ENCODE results near the gene ARID2.
A peak's percentile ranks its signal among the peaks of the same experiment; 100 is the strongest.

Gene ARID2

DNA sequence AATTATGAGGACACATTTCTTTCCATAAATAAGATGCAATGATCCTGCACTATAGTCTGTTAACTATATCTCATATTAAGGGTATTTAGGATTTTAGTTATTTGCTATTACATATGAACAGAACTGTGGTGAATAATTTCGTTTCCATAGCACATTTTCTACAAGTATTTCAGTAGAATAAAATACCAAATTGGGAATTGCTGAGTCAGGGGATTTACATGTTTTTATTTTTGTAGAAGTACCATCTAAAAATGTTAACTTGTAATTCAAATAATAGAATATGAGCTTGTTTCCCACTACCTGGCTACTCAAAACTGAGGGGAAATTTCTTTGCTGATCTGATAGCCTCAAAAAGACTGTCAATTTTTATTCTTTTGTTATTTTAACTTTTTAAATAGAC lies 136.8 kb downstream of the ARID2 start:
- TF ChIP-seq, protein P1, sequence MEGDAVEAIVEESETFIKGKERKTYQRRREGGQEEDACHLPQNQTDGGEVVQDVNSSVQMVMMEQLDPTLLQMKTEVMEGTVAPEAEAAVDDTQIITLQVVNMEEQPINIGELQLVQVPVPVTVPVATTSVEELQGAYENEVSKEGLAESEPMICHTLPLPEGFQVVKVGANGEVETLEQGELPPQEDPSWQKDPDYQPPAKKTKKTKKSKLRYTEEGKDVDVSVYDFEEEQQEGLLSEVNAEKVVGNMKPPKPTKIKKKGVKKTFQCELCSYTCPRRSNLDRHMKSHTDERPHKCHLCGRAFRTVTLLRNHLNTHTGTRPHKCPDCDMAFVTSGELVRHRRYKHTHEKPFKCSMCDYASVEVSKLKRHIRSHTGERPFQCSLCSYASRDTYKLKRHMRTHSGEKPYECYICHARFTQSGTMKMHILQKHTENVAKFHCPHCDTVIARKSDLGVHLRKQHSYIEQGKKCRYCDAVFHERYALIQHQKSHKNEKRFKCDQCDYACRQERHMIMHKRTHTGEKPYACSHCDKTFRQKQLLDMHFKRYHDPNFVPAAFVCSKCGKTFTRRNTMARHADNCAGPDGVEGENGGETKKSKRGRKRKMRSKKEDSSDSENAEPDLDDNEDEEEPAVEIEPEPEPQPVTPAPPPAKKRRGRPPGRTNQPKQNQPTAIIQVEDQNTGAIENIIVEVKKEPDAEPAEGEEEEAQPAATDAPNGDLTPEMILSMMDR (IDR thresholded peaks at IDR 0.05; ENCODE audit: low read depth, low read length) = no peak
- H3K4me3 ChIP-seq (replicated peaks in 1 of 2; ENCODE audit: low read depth in 2 of 2, low read length in 2 of 2) = no peak overlapping the region
- no peak for DNase-seq (ENCODE audit: low read depth in 2 of 2)

DNA sequence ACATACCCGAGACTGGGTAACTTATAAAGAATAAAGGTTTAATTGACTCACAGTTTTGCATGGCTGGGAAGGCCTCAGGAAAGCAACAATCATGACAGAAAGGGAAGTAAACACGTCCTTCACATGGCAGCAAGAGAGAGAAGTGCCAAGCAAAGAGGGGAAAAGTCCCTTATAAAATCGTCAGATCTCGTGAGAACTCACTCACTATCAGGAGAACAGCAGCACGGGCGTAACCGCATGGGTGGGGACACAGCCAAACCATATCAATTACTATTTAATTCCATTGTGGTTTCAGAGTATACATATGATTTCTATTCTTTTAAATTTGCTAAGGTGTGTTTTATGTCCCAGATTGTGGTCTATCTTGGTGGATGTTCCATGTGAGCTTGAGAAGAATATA lies 142.9 kb downstream of the ARID2 start:
- no peak for DNase-seq (ENCODE audit: low read depth in 2 of 2)
- TF ChIP-seq, protein P1 (IDR thresholded peaks at IDR 0.05; ENCODE audit: low read depth, low read length) = no peak

DNA sequence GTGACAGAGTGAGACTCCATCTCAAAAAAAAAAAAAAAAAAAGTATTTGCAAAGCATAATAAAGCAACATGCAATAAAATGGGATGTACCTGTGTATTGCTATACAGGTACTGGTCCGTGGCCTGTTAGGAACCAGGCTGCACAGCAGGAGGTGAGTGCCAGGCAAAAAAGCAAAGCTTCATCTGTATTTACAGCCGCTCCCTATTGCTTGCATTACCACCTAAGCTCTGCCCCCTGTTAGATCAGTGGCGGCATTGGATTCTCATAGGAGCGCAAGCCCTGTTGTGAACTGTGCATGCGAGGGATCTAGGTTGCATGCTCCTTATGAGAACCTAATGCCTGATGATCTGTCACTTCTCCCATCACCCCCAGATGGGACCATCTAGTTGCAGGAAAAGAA lies 147.6 kb downstream of the ARID2 start:
- no peak for DNase-seq (ENCODE audit: low read depth in 2 of 2)
- H3K4me3 ChIP-seq (replicated peaks in 1 of 2; ENCODE audit: low read depth in 2 of 2, low read length in 2 of 2) = no peak overlapping the region
- TF ChIP-seq, protein P1 (IDR thresholded peaks at IDR 0.05; ENCODE audit: low read depth, low read length) = no peak

More for the DNA sequence above, 142.9 kb downstream of the ARID2 start:
- no peak overlapping the region for H3K4me3 ChIP-seq (replicated peaks in 1 of 2; ENCODE audit: low read depth in 2 of 2, low read length in 2 of 2)

DNA sequence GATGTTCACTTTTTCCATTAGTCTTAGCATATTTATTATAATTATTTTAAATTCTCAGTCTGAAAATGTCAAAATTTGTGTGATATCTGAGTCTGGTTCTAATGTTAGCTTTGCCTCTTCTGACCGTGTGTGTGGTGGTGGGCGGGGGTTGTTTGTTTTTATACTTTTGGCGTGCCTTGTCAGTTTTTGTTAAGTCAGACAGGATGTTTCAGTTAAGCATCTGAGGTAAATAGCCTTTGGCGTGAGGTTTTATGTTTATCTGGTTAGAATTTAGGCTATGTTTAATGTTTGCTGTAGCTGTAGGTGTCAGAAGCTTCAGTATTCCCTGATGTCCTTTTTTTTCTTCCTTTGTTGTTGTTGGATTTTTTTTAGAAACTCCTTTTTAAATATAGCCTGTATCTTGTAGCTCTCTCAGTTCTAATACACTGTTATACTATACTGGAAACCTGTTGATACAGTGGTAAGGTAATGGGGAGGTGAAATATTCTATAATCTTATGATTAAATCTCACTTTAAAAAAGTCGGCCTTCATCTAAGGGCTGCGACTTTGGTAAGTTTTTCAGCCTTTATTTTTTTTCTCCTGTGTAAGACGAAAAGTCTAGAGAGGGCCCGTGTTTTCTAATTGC lies 149.2 kb downstream of the ARID2 start:
- TF ChIP-seq, protein P1 (IDR thresholded peaks at IDR 0.05; ENCODE audit: low read depth, low read length) = no peak
- peak; percentile 14 to 38 for DNase-seq (ENCODE audit: low read depth in 2 of 2)
- no peak overlapping the region for H3K4me3 ChIP-seq (replicated peaks in 1 of 2; ENCODE audit: low read depth in 2 of 2, low read length in 2 of 2)

DNA sequence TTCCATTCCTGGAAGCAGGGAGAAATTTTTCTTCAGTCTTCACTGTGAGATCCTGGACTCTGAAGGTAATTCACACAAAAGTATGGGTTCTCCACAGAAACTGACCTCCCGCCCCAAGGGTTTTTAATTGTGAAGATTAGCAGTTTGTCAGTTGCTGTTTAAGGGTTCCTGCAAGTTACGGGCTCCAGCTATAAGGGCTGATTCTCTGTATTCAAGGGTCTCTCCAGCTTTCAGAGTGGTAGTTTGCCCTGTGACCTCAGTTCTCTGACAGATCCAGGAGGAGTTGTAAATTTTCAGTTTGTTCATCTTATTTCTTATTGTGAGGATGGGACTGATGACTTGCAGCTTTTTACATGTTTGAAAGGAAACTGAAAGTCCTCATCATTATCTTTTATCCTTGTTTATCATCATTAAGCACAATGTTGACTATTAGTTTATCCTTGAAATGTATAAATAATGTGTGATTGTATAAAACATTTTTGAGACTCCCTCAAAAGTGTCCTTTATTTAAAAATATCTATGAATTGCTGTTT lies 149.9 kb downstream of the ARID2 start:
- no peak overlapping the region for H3K4me3 ChIP-seq (replicated peaks in 1 of 2; ENCODE audit: low read depth in 2 of 2, low read length in 2 of 2)
- peak in 1 of 2 donors; percentile 3 for DNase-seq (ENCODE audit: low read depth in 2 of 2)
- TF ChIP-seq, protein P1 (IDR thresholded peaks at IDR 0.05; ENCODE audit: low read depth, low read length) = no peak

DNA sequence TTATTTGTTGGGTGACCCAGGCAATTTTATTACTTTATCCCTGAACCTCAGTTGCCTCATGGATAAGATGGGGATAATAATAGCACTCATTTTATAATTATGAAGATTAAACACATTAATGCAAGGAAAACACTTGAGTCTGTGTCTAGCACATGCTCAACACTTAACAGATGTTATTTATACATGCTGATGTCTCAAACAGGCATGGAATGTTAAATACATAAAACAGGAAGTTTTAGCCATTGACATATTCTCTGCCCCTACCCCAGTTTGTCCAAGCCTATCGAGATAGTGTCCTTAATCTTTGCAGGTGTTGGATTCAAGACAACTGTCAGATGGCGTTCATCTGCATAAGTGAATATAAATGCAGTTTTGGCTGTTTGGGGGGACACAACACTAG lies 151.0 kb downstream of the ARID2 start:
- H3K4me3 ChIP-seq (replicated peaks in 1 of 2; ENCODE audit: low read depth in 2 of 2, low read length in 2 of 2) = no peak overlapping the region
- no peak for DNase-seq (ENCODE audit: low read depth in 2 of 2)
- TF ChIP-seq, protein P1 (IDR thresholded peaks at IDR 0.05; ENCODE audit: low read depth, low read length) = no peak

DNA sequence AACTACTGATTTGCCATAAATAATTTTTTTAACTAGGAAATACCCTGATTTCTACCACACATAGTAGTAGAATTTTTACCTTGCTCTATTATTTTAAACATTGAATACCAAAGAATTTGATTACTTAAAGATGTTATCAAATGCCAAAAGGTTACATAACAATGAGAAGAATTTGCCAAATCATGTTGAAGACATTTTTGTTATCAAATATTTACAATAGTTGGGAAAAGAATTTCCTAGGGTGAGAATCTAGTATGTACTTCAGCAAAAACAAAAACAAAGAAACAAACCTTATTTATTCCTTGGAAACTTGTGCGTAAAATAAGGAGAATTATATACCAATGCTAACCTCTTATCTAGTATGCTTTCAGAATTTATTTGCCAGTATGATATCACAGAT lies 153.7 kb downstream of the ARID2 start:
- no peak for DNase-seq (ENCODE audit: low read depth in 2 of 2)
- TF ChIP-seq, protein P1 (IDR thresholded peaks at IDR 0.05; ENCODE audit: low read depth, low read length) = no peak
- H3K4me3 ChIP-seq (replicated peaks in 1 of 2; ENCODE audit: low read depth in 2 of 2, low read length in 2 of 2) = no peak overlapping the region

All from cardiac fibroblast (primary cell).